DLD1 (cell line): ENCODE results near the gene SLC66A3.

Experiments
- in situ Hi-C: cut with HindIII; loops from 2 replicates; pipeline ENCODE4 v1.10.0; 2017; ENCODE audit warnings: low sequenced_read_pairs

Gene SLC66A3

GRCh38 chr2:11208083-11208482, 52.8 kb downstream of the SLC66A3 start:
- in situ Hi-C loops: no loop called here

GRCh38 chr2:11212645-11213044, 57.4 kb downstream of the SLC66A3 start:
- in situ Hi-C loops: no loop called here

- in situ Hi-C loops: no loop called here
These were observed 57.9 kb downstream of the SLC66A3 start for GRCh38 chr2:11213090-11213638.

DNA sequence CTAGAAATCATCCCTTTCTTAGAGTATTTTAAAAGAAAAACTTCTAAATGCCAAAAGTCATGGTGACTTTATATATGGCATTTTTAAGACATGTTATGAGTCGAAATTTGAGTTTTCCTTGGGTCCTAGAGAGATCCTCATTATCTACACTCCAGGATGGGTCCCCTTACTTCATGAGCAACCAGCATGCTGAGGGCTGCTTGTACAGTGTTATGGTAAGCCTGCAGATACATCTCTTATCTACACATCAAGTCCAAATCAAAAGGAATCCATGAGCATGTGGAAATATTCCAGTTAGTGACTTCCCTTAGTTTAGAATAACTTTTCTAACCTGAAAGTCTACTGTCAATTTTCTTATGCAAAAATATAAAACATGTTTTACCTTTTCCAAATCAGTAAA, 58.7 kb downstream of the SLC66A3 start:
- in situ Hi-C loops: no loop called here

DNA sequence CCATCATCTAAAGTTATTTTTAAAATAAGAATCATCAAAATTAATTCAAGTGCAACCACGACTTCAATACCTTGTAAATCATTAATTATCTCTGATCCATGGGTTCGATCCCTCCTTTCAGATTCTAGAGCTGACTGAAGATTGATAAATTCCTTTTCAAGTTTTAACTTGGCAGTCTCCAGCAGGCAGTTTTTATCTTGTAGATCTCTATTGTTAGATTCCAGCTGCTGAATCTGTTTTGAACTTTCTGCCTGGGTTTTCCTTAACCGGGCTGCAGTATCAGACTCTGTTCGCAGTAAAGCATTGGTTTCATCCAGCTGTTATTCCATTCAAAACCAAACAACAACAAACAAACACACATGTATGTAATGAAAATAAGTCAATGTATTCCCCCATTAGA, 59.5 kb downstream of the SLC66A3 start:
- in situ Hi-C loops: no loop called here

GRCh38 chr2:11215407-11215806, 60.1 kb downstream of the SLC66A3 start:
- in situ Hi-C loops: no loop called here

GRCh38 chr2:11220445-11220844, 65.2 kb downstream of the SLC66A3 start:
- in situ Hi-C loops: no loop called here

- in situ Hi-C loops: no loop called here
These were observed 67.6 kb downstream of the SLC66A3 start for GRCh38 chr2:11222845-11223244.

GRCh38 chr2:11224887-11225286, 69.6 kb downstream of the SLC66A3 start:
- in situ Hi-C loops: loop anchor here (5.0 kb wide), 1 partner anchor 182 kb away; no protein-coding TSS in a partner anchor

DNA sequence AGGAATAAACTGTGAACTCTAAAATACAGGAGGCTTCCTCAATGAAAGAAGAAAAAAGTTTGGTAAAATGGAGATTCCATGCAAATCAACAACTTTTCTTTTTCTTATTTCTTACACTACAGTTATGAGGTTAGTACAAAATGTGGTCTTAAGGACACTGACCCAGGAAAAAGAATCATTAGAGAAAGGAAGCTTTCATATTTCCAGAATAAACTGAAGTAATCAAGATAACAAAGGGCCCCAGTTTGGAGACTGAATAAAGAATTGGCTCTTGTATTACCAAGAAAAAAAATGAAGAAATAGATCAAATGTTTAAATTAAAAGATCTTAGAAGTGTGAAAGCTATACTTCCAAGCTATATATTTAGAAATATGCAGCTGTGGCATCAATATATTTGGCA, 72.3 kb downstream of the SLC66A3 start:
- in situ Hi-C loops: loop anchor here (5.0 kb wide), 1 partner anchor 180 kb away; no protein-coding TSS in a partner anchor
